ENCODE results near the gene COL24A1.

DNA sequence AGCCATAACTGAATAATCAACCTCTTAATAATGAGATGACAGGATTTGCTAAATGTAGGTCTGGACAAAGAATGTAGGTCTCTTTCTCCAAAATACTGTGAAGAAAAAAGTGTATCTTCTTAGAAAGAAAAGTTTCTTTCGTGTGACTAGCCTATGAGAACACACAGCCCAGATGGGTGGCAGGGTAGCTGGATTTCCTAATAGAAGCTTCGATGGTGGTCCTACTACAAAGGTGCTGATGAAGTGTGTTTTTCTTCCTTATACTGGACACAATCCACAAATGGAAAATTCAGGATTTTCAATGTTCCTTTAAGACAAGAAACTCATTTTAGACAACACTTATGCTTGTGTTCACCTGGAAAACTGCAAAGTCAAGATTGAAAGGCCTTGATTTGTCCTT lies 358.2 kb downstream of the COL24A1 start:
- no peak for TF ChIP-seq POLR2AphosphoS5 (IDR thresholded peaks at IDR 0.05; ENCODE audit: borderline replicate concordance, low read depth, low read length)
- no peak for TF ChIP-seq EZH2 (IDR thresholded peaks at IDR 0.05)
